HFF-Myc (cell line): ENCODE data around the gene SLC20A1.

Source experiments
- DNase-seq: peaks from one replicate; pipeline ENCODE4 v3.0.0-alpha.2; 2011; ENCODE audit warnings: low read depth; ENCODE audit errors: extremely low read depth
- H3K4me3 ChIP-seq: replicated peaks from 2 replicates; pipeline ENCODE4 v1.5.1; 2011; ENCODE audit warnings: low read depth, mild to moderate bottlenecking, control low read depth, low read length
- TF ChIP-seq, protein P1 (sequence below): IDR thresholded peaks from 2 replicates; pipeline ENCODE4 v1.5.1; 2012; ENCODE audit warnings: mild to moderate bottlenecking, low read depth, low read length, control low read depth; ENCODE audit errors: missing control alignments

The SLC20A1 gene

DNA sequence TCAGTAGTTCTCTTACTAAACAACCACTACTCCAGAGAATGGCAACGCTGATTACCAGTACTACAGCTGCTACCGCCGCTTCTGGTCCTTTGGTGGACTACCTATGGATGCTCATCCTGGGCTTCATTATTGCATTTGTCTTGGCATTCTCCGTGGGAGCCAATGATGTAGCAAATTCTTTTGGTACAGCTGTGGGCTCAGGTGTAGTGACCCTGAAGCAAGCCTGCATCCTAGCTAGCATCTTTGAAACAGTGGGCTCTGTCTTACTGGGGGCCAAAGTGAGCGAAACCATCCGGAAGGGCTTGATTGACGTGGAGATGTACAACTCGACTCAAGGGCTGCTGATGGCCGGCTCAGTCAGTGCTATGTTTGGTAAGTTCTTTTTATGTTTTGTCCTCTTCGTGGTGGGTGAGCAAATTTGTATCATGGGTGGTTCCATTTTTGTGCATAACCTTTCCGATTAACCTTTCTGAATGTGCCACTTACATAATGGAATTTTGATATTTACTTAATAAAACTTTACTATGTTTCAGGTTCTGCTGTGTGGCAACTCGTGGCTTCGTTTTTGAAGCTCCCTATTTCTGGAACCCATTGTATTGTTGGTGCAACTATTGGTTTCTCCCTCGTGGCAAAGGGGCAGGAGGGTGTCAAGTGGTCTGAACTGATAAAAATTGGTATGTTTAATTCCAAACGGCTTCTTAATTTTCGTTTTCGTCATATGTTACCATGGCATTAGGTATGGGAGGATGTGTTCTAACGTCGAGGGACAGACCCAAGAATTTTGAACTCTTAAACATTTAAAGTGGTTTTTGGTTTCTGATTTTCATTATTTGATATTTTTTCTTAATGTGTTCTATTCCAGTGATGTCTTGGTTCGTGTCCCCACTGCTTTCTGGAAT is 1.3 kb downstream of the SLC20A1 start:
- peak overlapping the region; percentile 93 for H3K4me3 ChIP-seq
- DNase-seq = no peak
- TF ChIP-seq, protein P1, sequence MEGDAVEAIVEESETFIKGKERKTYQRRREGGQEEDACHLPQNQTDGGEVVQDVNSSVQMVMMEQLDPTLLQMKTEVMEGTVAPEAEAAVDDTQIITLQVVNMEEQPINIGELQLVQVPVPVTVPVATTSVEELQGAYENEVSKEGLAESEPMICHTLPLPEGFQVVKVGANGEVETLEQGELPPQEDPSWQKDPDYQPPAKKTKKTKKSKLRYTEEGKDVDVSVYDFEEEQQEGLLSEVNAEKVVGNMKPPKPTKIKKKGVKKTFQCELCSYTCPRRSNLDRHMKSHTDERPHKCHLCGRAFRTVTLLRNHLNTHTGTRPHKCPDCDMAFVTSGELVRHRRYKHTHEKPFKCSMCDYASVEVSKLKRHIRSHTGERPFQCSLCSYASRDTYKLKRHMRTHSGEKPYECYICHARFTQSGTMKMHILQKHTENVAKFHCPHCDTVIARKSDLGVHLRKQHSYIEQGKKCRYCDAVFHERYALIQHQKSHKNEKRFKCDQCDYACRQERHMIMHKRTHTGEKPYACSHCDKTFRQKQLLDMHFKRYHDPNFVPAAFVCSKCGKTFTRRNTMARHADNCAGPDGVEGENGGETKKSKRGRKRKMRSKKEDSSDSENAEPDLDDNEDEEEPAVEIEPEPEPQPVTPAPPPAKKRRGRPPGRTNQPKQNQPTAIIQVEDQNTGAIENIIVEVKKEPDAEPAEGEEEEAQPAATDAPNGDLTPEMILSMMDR = no peak

DNA sequence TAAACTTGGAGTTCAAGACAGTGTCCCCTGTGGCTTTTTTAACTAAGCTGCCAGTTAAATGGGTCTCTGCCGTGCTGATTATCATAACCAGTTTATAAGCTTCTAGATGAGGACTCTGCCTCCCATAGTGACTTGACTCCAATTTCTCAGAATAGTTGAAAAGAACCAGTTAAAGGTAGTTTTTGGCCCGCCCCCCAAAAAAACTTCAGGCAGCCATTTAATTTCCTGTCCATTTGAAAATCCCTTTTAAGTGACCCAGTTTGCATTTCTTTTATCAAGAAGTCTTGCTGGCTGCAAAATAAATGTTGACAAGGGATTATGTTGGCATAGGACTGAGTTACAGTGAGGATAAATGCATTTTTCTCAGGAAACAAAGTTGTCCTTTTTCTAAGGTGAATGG is 2.3 kb downstream of the SLC20A1 start:
- DNase-seq = no peak
- H3K4me3 ChIP-seq = peak overlapping the region; percentile 93
- TF ChIP-seq, protein P1 = no peak

DNA sequence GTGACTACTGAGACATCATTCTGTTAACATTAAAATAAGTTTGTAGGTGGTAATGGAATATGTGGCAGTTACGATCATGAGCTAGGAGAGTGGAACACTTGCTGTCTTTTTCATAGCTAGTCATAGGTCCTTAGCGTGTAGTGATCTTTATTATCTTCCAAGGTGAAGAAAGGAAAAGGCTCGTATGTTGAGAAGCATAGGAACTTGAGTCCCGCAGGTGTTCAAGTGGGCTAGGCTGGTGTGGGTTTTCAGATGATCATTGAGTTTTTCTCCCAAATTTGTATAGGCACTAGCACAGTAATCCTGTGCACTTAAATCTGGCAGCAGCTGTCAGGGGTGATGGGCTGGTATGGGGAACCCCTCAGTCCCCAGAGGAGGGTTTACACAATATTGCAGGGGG is 10.9 kb downstream of the SLC20A1 start:
- DNase-seq = no peak
- no peak overlapping the region for H3K4me3 ChIP-seq
- TF ChIP-seq, protein P1 = no peak

DNA sequence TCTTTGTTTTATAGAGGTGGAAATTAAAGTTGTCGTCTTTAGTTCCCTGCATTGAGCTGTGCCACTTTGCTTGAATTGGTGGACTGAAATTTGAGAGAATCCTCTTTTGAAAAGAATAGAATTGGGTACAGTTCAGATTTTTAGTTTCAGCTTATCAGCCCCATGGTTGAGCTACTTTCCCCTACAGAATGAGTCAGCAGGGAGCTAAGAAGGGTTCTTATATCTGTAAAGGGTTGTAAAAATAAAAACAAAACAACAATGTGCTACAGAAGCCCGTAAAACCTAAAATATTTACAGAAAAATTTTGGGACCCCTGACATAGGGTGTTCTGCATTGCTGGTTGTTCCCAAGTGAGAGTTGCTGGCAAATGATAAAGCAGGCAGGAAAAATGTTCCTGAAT is 12.6 kb downstream of the SLC20A1 start:
- H3K4me3 ChIP-seq = no peak overlapping the region
- TF ChIP-seq, protein P1 = no peak

DNA sequence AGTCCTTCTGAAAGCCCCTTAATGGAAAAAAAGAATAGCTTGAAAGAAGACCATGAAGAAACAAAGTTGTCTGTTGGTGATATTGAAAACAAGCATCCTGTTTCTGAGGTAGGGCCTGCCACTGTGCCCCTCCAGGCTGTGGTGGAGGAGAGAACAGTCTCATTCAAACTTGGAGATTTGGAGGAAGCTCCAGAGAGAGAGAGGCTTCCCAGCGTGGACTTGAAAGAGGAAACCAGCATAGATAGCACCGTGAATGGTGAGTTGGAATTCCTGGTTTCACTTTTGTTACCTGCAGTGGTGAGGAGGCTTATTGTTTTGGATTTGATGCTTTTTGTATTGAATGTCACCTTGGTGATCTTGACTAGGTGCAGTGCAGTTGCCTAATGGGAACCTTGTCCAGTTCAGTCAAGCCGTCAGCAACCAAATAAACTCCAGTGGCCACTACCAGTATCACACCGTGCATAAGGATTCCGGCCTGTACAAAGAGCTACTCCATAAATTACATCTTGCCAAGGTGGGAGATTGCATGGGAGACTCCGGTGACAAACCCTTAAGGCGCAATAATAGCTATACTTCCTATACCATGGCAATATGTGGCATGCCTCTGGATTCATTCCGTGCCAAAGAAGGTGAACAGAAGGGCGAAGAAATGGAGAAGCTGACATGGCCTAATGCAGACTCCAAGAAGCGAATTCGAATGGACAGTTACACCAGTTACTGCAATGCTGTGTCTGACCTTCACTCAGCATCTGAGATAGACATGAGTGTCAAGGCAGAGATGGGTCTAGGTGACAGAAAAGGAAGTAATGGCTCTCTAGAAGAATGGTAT is 13.3 kb downstream of the SLC20A1 start:
- H3K4me3 ChIP-seq = no peak overlapping the region
- no peak for DNase-seq
- TF ChIP-seq, protein P1 = no peak

More for the DNA sequence above, 12.6 kb downstream of the SLC20A1 start:
- DNase-seq = no peak

DNA sequence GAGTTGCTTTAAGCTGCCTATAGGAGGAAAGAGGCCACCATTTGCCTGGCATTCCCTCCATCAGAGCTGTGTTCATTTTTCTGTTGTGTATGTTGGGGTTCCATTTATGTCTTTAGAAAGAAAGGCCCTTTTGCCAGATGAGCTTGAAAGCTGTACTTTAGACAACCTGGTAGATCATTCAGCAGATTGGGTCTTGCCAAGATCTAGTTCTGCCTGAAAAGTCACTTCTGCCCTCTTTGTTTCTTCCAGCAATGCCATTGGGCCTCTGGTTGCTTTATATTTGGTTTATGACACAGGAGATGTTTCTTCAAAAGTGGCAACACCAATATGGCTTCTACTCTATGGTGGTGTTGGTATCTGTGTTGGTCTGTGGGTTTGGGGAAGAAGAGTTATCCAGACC is 14.4 kb downstream of the SLC20A1 start:
- TF ChIP-seq, protein P1 = no peak
- DNase-seq = no peak
- H3K4me3 ChIP-seq = no peak overlapping the region
